ENCODE results near the gene MYO1D.
A peak's percentile ranks its signal among the peaks of the same experiment; 100 is the strongest.

The MYO1D gene

GRCh38 chr17:32503251-32504165, 373.4 kb downstream of the MYO1D start:
- H3K9me3 ChIP-seq (ENCODE audit: control insufficient read depth, low read length), result no peaks in the 10 kb centered on the region
- no peaks in the 10 kb centered on the region for H3K27me3 ChIP-seq (replicated peaks; ENCODE audit: control insufficient read depth, insufficient read depth, low read length, poor library complexity, severe bottlenecking)
- H3K4me1 ChIP-seq (ENCODE audit: control insufficient read depth, insufficient read depth, low read length, poor library complexity, severe bottlenecking), result peaks cover 39% of the 10 kb centered on the region
- H3K36me3 ChIP-seq (ENCODE audit: control insufficient read depth, insufficient read depth, low read length), result no peaks in the 10 kb centered on the region
- DNase-seq, result peak in 1 of 3 donors; percentile 17
- peak overlapping the region; percentile 68 for H3K27ac ChIP-seq (ENCODE audit: insufficient read depth, low read length, poor library complexity, severe bottlenecking)
- no peak overlapping the region for H3K4me3 ChIP-seq (ENCODE audit: insufficient read depth, low read depth, low read length, poor library complexity, severe bottlenecking)

GRCh38 chr17:32502710-32503109, 374.2 kb downstream of the MYO1D start:
- Histone ChIP-seq H3K27ac (ENCODE audit: insufficient read depth, low read length, poor library complexity, severe bottlenecking) (peak overlapping the region; percentile 68), H3K4me1 (ENCODE audit: control insufficient read depth, insufficient read depth, low read length, poor library complexity, severe bottlenecking) (peaks cover 39% of the 10 kb centered on the region), H3K9me3 (ENCODE audit: control insufficient read depth, low read length) (no peaks in the 10 kb centered on the region), H3K4me3 (ENCODE audit: insufficient read depth, low read depth, low read length, poor library complexity, severe bottlenecking) (no peak overlapping the region), H3K27me3 (replicated peaks; ENCODE audit: control insufficient read depth, insufficient read depth, low read length, poor library complexity, severe bottlenecking) (no peaks in the 10 kb centered on the region), H3K36me3 (ENCODE audit: control insufficient read depth, insufficient read depth, low read length) (no peaks in the 10 kb centered on the region)
- no peak for DNase-seq

GRCh38 chr17:32502013-32502412, 374.9 kb downstream of the MYO1D start:
- DNase-seq, result no peak
- no peaks in the 10 kb centered on the region for H3K27me3 ChIP-seq (replicated peaks; ENCODE audit: control insufficient read depth, insufficient read depth, low read length, poor library complexity, severe bottlenecking)
- H3K27ac ChIP-seq (ENCODE audit: insufficient read depth, low read length, poor library complexity, severe bottlenecking), result peak overlapping the region; percentile 13
- H3K36me3 ChIP-seq (ENCODE audit: control insufficient read depth, insufficient read depth, low read length), result no peaks in the 10 kb centered on the region
- H3K4me1 ChIP-seq (ENCODE audit: control insufficient read depth, insufficient read depth, low read length, poor library complexity, severe bottlenecking), result peaks cover 39% of the 10 kb centered on the region
- H3K4me3 ChIP-seq (ENCODE audit: insufficient read depth, low read depth, low read length, poor library complexity, severe bottlenecking), result no peak overlapping the region
- H3K9me3 ChIP-seq (ENCODE audit: control insufficient read depth, low read length), result no peaks in the 10 kb centered on the region

GRCh38 chr17:32498391-32498790, 378.5 kb downstream of the MYO1D start:
- H3K4me1 ChIP-seq (ENCODE audit: control insufficient read depth, insufficient read depth, low read length, poor library complexity, severe bottlenecking), result peaks cover 13% of the 10 kb centered on the region
- H3K36me3 ChIP-seq (ENCODE audit: control insufficient read depth, insufficient read depth, low read length), result no peaks in the 10 kb centered on the region
- no peak overlapping the region for H3K27ac ChIP-seq (ENCODE audit: insufficient read depth, low read length, poor library complexity, severe bottlenecking)
- no peak for DNase-seq
- H3K9me3 ChIP-seq (ENCODE audit: control insufficient read depth, low read length), result no peaks in the 10 kb centered on the region
- no peaks in the 10 kb centered on the region for H3K27me3 ChIP-seq (replicated peaks; ENCODE audit: control insufficient read depth, insufficient read depth, low read length, poor library complexity, severe bottlenecking)
- no peak overlapping the region for H3K4me3 ChIP-seq (ENCODE audit: insufficient read depth, low read depth, low read length, poor library complexity, severe bottlenecking)

- no peak overlapping the region for H3K4me3 ChIP-seq (ENCODE audit: insufficient read depth, low read depth, low read length, poor library complexity, severe bottlenecking)
- H3K9me3 ChIP-seq (ENCODE audit: control insufficient read depth, low read length), result no peaks in the 10 kb centered on the region
- H3K27ac ChIP-seq (ENCODE audit: insufficient read depth, low read length, poor library complexity, severe bottlenecking), result no peak overlapping the region
- peaks cover 13% of the 10 kb centered on the region for H3K4me1 ChIP-seq (ENCODE audit: control insufficient read depth, insufficient read depth, low read length, poor library complexity, severe bottlenecking)
- no peaks in the 10 kb centered on the region for H3K27me3 ChIP-seq (replicated peaks; ENCODE audit: control insufficient read depth, insufficient read depth, low read length, poor library complexity, severe bottlenecking)
- H3K36me3 ChIP-seq (ENCODE audit: control insufficient read depth, insufficient read depth, low read length), result no peaks in the 10 kb centered on the region
- DNase-seq, result no peak
These were observed 379.3 kb downstream of the MYO1D start for GRCh38 chr17:32497431-32498205.

GRCh38 chr17:32496395-32497073, 380.4 kb downstream of the MYO1D start:
- H3K27me3 ChIP-seq (replicated peaks; ENCODE audit: control insufficient read depth, insufficient read depth, low read length, poor library complexity, severe bottlenecking), result no peaks in the 10 kb centered on the region
- no peak overlapping the region for H3K27ac ChIP-seq (ENCODE audit: insufficient read depth, low read length, poor library complexity, severe bottlenecking)
- DNase-seq, result no peak
- peaks cover 22% of the 10 kb centered on the region for H3K4me1 ChIP-seq (ENCODE audit: control insufficient read depth, insufficient read depth, low read length, poor library complexity, severe bottlenecking)
- no peaks in the 10 kb centered on the region for H3K36me3 ChIP-seq (ENCODE audit: control insufficient read depth, insufficient read depth, low read length)
- no peaks in the 10 kb centered on the region for H3K9me3 ChIP-seq (ENCODE audit: control insufficient read depth, low read length)
- no peak overlapping the region for H3K4me3 ChIP-seq (ENCODE audit: insufficient read depth, low read depth, low read length, poor library complexity, severe bottlenecking)

- Histone ChIP-seq H3K4me1 (ENCODE audit: control insufficient read depth, insufficient read depth, low read length, poor library complexity, severe bottlenecking) (peaks cover 26% of the 10 kb centered on the region), H3K9me3 (ENCODE audit: control insufficient read depth, low read length) (no peaks in the 10 kb centered on the region), H3K4me3 (ENCODE audit: insufficient read depth, low read depth, low read length, poor library complexity, severe bottlenecking) (no peak overlapping the region), H3K27me3 (replicated peaks; ENCODE audit: control insufficient read depth, insufficient read depth, low read length, poor library complexity, severe bottlenecking) (no peaks in the 10 kb centered on the region), H3K36me3 (ENCODE audit: control insufficient read depth, insufficient read depth, low read length) (no peaks in the 10 kb centered on the region), H3K27ac (ENCODE audit: insufficient read depth, low read length, poor library complexity, severe bottlenecking) (no peak overlapping the region)
- no peak for DNase-seq
These were observed 381.3 kb downstream of the MYO1D start for GRCh38 chr17:32495359-32496231.

- no peak for DNase-seq
- Histone ChIP-seq H3K27ac (ENCODE audit: insufficient read depth, low read length, poor library complexity, severe bottlenecking) (peak overlapping the region; percentile 25), H3K36me3 (ENCODE audit: control insufficient read depth, insufficient read depth, low read length) (no peaks in the 10 kb centered on the region), H3K9me3 (ENCODE audit: control insufficient read depth, low read length) (no peaks in the 10 kb centered on the region), H3K27me3 (replicated peaks; ENCODE audit: control insufficient read depth, insufficient read depth, low read length, poor library complexity, severe bottlenecking) (no peaks in the 10 kb centered on the region), H3K4me1 (ENCODE audit: control insufficient read depth, insufficient read depth, low read length, poor library complexity, severe bottlenecking) (peaks cover 26% of the 10 kb centered on the region), H3K4me3 (ENCODE audit: insufficient read depth, low read depth, low read length, poor library complexity, severe bottlenecking) (no peak overlapping the region)
These were observed 382.1 kb downstream of the MYO1D start for GRCh38 chr17:32494621-32495358.

All from effector memory CD4-positive, alpha-beta T cell (primary cell).